Measurements from ENCODE around the gene SPATS2.

- TF ChIP-seq CTCF (IDR thresholded peaks at IDR 0.05; ENCODE audit: low read depth, low read length, poor library complexity, severe bottlenecking) = no peak
- no peak for TF ChIP-seq EZH2phosphoT487 (IDR thresholded peaks at IDR 0.05; ENCODE audit: borderline replicate concordance, low read length)
These were observed 44.9 kb upstream of the SPATS2 start for GRCh38 chr12:49322367-49322707.
